SK-N-SH (cell line): ENCODE results near the gene SIN3A.

Source experiments
- EP300 ChIP-seq, 2 experiments: IDR thresholded peaks; 2 replicates each; pipeline versions ENCODE4 v1.4.0 to v1.6.1; 2012; ENCODE audit warnings: borderline replicate concordance in 1 of 2, low read depth in 1 of 2, low read length in 1 of 2
- MXI1 ChIP-seq: IDR thresholded peaks from 2 replicates; pipeline ENCODE4 v1.6.1; 2012; ENCODE audit warnings: mild to moderate bottlenecking, low read depth, low read length, improper control_type of control experiment
- NFIC ChIP-seq: IDR thresholded peaks from 2 replicates; pipeline ENCODE4 v1.4.0; 2012; ENCODE audit warnings: borderline replicate concordance
- NRF1 ChIP-seq: IDR thresholded peaks from 2 replicates; pipeline ENCODE4 v1.6.1; 2012; ENCODE audit warnings: low read depth, mild to moderate bottlenecking, low read length
- POLR2AphosphoS5 ChIP-seq: IDR thresholded peaks from 2 replicates; pipeline ENCODE4 v1.6.1; 2012; ENCODE audit warnings: low read depth, low read length
- RAD21 ChIP-seq: IDR thresholded peaks from 2 replicates; pipeline ENCODE4 v1.6.1; 2012; ENCODE audit warnings: mild to moderate bottlenecking, low read length
- SMC3 ChIP-seq: IDR thresholded peaks from 2 replicates; pipeline ENCODE4 v1.6.1; 2012; ENCODE audit warnings: low read depth, low read length, improper control_type of control experiment
- TAF1 ChIP-seq: IDR thresholded peaks from 2 replicates; pipeline ENCODE4 v1.6.1; 2012; ENCODE audit warnings: low read depth, mild to moderate bottlenecking, low read length, moderate library complexity, borderline replicate concordance
- TCF12 ChIP-seq: IDR thresholded peaks from 2 replicates; pipeline ENCODE4 v1.4.0; 2012
- TEAD4 ChIP-seq: IDR thresholded peaks from 2 replicates; pipeline ENCODE4 v1.4.0; 2012; ENCODE audit warnings: mild to moderate bottlenecking, borderline replicate concordance; ENCODE audit not compliant: insufficient read depth
- TF ChIP-seq, protein P1 (sequence below): fragments of 200-600 bp; sonication (generic); IDR thresholded peaks from 2 replicates; pipeline ENCODE4 v1.6.1; 2017; ENCODE audit warnings: antibody characterized with exemption, mild to moderate bottlenecking, moderate library complexity
- TF ChIP-seq, protein P2 (sequence below): IDR thresholded peaks from 2 replicates; pipeline ENCODE4 v1.4.0; 2012; ENCODE audit warnings: low read depth, borderline replicate concordance
- TF ChIP-seq, protein P3 (sequence below): fragments of 150-350 bp; IDR thresholded peaks from 2 replicates; pipeline ENCODE4 v1.6.1; 2016; ENCODE audit warnings: mild to moderate bottlenecking, low read depth, low read length

DNA sequence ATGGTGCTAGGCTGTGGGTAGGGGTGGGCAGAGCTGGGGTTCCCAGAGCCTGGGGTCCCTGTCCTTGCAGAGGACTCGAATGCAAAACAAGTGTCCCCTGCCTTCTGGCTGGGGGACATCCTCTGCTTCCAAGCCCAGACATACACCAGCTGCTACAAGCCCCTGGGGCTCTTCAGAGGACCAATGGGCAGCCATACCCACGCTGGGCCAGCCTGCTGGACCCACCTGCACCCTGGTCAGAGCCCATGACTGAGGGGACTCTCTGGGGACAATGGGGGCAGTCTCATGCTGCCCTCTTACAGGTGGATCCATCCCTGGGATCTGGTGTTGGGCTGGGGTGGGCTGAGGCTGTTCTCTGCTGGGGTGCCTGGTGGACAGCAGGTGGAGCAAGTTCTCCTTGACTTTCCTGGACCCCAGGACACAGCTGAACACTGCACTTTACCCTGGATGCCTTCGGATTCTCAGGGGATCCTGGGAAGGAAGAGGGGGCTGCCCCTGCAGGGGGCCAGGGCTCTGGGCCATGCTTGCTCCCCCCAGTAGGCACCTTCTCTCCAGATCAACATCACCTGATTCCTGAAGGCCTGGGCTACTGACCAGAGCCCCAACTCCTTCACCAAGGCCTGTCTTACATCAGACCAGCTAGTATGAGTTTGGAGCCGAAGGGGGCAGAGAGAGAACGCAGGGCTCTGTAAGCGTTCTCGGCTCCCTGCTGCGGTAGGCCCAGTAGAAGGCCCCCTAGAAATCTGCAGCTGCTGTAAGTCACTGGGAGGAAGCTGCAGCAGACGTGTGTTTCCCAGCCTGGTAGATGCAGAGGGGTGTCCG is 122.8 kb downstream of the SIN3A start:
- no peak for TF ChIP-seq TAF1
- no peak for TF ChIP-seq EP300 (IDR thresholded peaks at IDR 0.05; ENCODE audit: borderline replicate concordance in 1 of 2, low read depth in 1 of 2, low read length in 1 of 2)
- no peak for TF ChIP-seq RAD21
- TF ChIP-seq, protein P1, sequence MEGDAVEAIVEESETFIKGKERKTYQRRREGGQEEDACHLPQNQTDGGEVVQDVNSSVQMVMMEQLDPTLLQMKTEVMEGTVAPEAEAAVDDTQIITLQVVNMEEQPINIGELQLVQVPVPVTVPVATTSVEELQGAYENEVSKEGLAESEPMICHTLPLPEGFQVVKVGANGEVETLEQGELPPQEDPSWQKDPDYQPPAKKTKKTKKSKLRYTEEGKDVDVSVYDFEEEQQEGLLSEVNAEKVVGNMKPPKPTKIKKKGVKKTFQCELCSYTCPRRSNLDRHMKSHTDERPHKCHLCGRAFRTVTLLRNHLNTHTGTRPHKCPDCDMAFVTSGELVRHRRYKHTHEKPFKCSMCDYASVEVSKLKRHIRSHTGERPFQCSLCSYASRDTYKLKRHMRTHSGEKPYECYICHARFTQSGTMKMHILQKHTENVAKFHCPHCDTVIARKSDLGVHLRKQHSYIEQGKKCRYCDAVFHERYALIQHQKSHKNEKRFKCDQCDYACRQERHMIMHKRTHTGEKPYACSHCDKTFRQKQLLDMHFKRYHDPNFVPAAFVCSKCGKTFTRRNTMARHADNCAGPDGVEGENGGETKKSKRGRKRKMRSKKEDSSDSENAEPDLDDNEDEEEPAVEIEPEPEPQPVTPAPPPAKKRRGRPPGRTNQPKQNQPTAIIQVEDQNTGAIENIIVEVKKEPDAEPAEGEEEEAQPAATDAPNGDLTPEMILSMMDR, result no peak
- no peak for TF ChIP-seq SMC3
- TF ChIP-seq POLR2AphosphoS5, result no peak
- TF ChIP-seq NRF1, result no peak
- TF ChIP-seq NFIC, result no peak
- TF ChIP-seq, protein P2, sequence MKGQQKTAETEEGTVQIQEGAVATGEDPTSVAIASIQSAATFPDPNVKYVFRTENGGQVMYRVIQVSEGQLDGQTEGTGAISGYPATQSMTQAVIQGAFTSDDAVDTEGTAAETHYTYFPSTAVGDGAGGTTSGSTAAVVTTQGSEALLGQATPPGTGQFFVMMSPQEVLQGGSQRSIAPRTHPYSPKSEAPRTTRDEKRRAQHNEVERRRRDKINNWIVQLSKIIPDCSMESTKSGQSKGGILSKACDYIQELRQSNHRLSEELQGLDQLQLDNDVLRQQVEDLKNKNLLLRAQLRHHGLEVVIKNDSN, result no peak
- TF ChIP-seq MXI1, result no peak
- TF ChIP-seq, protein P3, sequence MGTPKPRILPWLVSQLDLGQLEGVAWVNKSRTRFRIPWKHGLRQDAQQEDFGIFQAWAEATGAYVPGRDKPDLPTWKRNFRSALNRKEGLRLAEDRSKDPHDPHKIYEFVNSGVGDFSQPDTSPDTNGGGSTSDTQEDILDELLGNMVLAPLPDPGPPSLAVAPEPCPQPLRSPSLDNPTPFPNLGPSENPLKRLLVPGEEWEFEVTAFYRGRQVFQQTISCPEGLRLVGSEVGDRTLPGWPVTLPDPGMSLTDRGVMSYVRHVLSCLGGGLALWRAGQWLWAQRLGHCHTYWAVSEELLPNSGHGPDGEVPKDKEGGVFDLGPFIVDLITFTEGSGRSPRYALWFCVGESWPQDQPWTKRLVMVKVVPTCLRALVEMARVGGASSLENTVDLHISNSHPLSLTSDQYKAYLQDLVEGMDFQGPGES, result no peak
- TF ChIP-seq TCF12, result no peak
- no peak for TF ChIP-seq TEAD4
